Testis (tissue), 2 donors: ENCODE measurements around the gene RNASE7.

Source experiments
- CTCF ChIP-seq, 3 experiments: fragments of 450-650 bp in 2 of 3; fragments of 200-600 bp in 1 of 3; sonication (generic) in 1 of 3; IDR thresholded peaks; one replicate each; pipeline ENCODE4 v1.5.1; 2016 to 2019; ENCODE audit warnings: antibody characterized with exemption in 3 of 3, mild to moderate bottlenecking in 2 of 3, moderate library complexity in 1 of 3
- POLR2A ChIP-seq: fragments of 450-650 bp; IDR thresholded peaks from one replicate; pipeline ENCODE4 v1.6.1; 2017; ENCODE audit warnings: antibody characterized with exemption, mild to moderate bottlenecking, moderate library complexity

- TF ChIP-seq CTCF (IDR thresholded peaks at IDR 0.05) (no peak), POLR2A (no peak)
These were observed 19.1 kb downstream of the RNASE7 start for GRCh38 chr14:21061347-21061668.
